GM19043 (cell line): ENCODE results near the gene RAVER2.

Experiments
- ATAC-seq: cut with Tn5 transposase; IDR thresholded peaks from one replicate; pipeline ENCODE4 v1.9.1; 2021; ENCODE audit warnings: low read depth; ENCODE audit not compliant: unreplicated experiment

Gene RAVER2

GRCh38 chr1:64874666-64875065, 129.8 kb downstream of the RAVER2 start:
- ATAC-seq = no peak

- ATAC-seq = no peak
Observed at GRCh38 chr1:64875101-64875500, 130.2 kb downstream of the RAVER2 start.

DNA sequence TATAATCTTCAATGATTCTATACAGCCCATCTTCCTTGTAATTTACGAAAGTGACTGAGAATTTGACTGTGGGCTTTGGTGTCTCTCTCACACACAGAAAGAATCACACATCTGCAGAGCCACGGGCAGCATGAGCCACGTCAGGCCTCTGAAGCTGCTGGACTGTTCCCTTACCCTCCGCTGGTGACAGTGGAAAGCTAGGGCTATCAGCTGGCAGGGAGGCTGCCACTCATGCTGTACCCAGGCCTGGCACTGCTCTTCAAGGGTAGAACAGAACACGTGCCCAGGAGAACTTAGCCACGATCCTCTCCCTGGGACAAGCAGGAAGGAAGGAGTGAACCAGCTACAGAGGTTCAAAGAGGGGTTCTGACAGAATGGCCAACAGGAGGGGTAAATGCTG, 130.7 kb downstream of the RAVER2 start:
- ATAC-seq = no peak

DNA sequence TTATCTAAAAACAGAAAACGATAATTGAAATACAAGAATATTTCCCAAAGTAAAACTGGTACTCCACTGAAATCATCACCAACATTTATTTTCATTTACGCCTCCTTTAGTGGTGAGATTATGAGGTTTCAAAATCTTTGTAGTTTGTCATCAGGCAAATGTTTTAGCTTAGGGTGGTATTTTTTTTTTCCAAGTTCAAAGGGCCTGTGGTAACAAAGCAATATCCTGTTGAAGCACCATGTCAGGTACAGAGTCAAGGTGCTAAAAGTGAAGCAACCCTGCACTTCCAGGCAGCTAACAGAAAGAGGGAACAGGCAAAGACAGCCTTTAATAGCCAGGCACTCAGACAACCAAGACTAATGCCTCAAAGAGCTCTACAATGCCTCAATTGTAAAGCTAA, 132.3 kb downstream of the RAVER2 start:
- no peak for ATAC-seq

DNA sequence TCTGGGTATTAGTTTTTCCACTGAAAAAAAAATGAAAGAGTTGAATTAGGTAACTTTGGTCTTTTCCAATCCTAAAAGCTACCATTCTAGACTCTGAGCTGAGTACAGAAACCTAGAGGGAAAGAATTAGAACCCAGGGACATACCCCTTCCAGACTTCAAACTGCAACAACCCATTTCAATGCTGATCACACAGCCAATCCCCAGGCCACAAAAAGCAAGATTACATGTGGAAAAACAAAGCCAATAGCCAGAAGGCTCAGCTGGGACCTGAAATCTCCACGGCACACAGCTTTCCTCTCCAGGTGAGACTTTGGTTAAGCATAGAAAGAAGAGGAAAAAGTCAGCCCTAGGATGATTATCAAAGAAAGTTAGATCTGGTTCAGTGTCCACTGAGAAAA, 132.7 kb downstream of the RAVER2 start:
- no peak for ATAC-seq

DNA sequence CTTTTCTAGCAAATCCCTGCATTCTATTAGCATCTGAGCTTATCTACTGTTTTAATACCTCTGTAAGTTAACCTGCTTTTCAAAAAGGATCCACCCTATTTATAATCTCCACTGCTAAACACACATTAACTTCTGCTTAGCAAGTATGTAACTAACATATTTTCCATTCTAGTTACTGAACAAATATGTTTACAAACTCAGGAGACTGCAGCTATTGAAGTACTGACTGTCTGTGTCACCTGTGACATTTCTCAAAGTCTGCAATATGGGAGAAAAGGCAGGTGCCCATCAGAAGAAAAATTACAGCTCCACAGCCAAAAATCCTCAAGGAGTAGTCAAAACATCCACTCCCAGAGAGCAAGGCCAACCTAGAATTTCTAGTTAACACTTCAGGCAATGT, 133.2 kb downstream of the RAVER2 start:
- ATAC-seq = no peak

DNA sequence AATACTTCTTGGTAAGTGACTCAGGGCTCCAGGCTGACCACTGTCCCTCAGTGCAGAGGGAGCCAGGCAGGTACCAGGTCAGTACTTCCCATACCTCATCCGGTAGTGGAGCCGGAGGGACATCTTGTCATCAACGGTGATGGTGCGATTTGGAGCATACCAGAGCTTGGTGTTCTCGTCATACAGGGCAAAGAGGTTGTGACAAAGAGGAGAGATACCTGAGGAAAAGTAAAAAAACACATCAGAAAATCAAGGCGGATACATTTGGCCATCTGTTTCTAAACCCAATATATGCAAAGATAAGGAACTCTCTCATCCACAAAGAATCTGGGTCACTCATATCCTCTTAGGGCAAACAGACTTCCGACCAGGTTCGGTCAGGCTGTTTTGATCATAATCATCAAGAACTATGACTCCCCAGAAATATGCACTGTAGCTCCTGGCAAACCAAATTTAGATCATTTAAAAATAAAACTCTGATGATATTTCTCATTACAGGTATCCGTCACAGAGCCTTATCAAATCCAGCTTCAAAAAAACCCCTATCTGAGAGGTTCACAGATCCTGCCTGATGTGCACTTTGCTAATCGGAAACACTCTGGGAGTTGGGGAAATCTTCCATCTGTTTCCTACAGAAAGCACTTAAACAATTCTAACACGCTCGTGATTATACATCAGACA, 134.2 kb downstream of the RAVER2 start:
- ATAC-seq = no peak

DNA sequence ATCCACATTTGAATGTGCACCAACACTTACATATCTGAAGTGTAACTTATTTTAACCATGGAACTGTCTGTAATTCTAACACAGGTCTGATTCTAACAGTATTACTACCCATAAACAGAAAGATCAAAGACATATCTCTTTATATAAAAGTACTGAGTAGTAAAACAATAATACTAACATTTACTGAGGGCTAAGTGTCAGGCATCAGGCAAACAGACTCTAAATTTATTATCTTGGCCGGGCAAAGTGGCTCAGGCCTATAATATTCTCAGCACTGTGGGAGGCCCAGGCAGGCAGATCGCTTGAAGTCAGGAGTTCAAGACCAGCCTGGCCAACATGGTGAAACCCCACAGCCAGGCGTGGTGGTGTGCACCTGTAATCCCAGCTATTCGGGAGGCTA, 135.6 kb downstream of the RAVER2 start:
- no peak for ATAC-seq

- ATAC-seq = no peak
Observed at GRCh38 chr1:64881281-64881680, 136.4 kb downstream of the RAVER2 start.
